NT2/D1 (cell line): Measurements from ENCODE around the gene SVOP.

Experiments used
- SUZ12 ChIP-seq: IDR thresholded peaks from 2 replicates; pipeline ENCODE4 v1.6.1; 2011; ENCODE audit not compliant: insufficient read length, insufficient read depth; ENCODE audit errors: extremely low read depth
- YY1 ChIP-seq: IDR thresholded peaks from 2 replicates; pipeline ENCODE4 v1.6.1; 2011; ENCODE audit not compliant: insufficient read length, insufficient read depth

DNA sequence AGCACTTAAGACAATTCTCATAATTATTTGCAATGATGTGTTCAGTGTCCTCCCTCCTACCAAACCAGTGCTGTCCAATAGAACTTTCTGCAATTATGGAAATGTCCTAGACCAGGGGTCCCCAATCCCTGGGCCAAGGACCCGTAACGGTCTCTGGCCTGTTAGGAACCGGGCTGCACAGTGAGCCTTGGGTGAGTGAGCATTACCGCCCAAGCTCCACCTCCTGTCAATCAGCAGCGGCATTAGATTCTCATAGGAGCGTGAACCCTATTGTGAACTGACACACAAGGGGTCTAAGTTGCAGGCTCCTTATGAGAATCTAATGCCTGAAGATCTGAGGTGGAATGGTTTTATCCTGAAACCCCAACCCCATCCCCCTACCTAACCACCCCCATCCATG lies 3.9 kb downstream of the SVOP start:
- no peak for TF ChIP-seq SUZ12
- TF ChIP-seq YY1, result no peak
